GM13976 (cell line): ENCODE measurements around the gene HSPE1.

ENCODE experiments used
- DNase-seq: peaks from one replicate; pipeline ENCODE4 v3.0.0; 2012; ENCODE audit warnings: low spot score
- in situ Hi-C: fragments of 300-500 bp; cut with MboI; formaldehyde crosslinking; loops from one replicate; pipeline ENCODE4 v1.12.0; 2022; ENCODE audit warnings: low sequenced_read_pairs, mixed read lengths, inconsistent platforms; ENCODE audit not compliant: unreplicated experiment
- TF ChIP-seq, protein P1 (sequence below): IDR thresholded peaks from 2 replicates; pipeline ENCODE4 v1.5.1; 2012; ENCODE audit warnings: borderline replicate concordance, mild to moderate bottlenecking; ENCODE audit not compliant: insufficient read depth; ENCODE audit errors: extremely low read depth, missing control alignments, control extremely low read depth

Gene HSPE1

DNA sequence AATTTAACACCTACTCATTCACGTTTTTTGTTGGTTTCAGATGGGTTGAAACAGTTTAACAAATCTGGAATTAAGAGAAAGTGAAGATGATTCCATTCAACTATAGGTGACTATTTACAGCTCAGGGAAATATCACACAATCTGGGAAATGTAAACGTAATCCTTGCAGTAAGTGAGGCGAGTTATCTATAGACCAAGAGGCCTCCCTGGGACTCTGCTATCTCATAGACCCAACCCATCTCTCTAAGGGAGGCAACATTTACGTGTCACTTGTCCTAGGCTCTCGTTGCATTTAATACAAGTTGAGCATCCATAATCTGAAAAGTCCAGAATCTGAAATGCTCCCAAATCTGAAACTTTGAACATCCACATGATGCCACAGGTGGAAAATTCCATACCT, 13.7 kb downstream of the HSPE1 start:
- DNase-seq: no peak
- TF ChIP-seq, protein P1, sequence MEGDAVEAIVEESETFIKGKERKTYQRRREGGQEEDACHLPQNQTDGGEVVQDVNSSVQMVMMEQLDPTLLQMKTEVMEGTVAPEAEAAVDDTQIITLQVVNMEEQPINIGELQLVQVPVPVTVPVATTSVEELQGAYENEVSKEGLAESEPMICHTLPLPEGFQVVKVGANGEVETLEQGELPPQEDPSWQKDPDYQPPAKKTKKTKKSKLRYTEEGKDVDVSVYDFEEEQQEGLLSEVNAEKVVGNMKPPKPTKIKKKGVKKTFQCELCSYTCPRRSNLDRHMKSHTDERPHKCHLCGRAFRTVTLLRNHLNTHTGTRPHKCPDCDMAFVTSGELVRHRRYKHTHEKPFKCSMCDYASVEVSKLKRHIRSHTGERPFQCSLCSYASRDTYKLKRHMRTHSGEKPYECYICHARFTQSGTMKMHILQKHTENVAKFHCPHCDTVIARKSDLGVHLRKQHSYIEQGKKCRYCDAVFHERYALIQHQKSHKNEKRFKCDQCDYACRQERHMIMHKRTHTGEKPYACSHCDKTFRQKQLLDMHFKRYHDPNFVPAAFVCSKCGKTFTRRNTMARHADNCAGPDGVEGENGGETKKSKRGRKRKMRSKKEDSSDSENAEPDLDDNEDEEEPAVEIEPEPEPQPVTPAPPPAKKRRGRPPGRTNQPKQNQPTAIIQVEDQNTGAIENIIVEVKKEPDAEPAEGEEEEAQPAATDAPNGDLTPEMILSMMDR: no peak
- in situ Hi-C loops: no loop called here

DNA sequence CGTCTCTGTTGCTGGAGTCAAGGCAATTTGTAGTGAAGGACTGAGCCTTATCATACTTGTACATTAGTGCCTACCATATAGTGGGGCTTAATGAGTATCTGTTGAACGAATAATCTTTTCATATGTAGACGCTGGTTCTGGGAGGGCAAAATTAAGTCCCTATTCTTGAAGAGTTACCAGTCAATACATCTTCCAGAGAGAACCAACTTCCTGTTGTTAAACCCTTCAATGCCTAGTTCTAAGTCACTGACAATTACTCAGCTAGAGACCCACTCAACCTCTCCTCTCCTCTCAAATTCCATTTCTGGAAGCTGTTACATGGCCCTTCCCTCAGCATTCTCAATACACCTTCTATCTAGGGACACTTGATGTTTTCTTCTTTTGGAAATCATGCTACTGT, 14.6 kb downstream of the HSPE1 start:
- TF ChIP-seq, protein P1: no peak
- in situ Hi-C loops: no loop called here
- no peak for DNase-seq

DNA sequence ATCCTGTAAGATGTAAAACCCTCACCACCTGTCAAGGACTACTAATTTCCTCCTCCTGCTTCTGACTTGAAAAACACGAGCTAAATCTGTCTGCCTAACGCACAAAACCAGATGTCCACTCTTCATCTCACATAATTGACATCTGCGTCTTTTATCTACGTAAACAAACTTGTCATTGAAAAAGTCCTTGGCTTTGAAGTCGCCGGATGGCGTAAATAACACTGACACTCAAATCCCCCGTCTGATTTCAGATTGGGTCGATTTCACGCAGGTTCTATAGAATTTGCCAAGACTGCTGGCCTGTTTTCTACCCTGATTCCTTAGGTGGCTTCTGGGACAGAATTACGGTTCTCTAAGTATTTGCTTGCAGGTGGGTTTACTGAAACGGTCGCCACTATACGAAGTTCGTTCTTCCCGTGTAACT, 15.1 kb downstream of the HSPE1 start:
- in situ Hi-C loops: no loop called here
- DNase-seq: peak; percentile 37
- TF ChIP-seq, protein P1: no peak

DNA sequence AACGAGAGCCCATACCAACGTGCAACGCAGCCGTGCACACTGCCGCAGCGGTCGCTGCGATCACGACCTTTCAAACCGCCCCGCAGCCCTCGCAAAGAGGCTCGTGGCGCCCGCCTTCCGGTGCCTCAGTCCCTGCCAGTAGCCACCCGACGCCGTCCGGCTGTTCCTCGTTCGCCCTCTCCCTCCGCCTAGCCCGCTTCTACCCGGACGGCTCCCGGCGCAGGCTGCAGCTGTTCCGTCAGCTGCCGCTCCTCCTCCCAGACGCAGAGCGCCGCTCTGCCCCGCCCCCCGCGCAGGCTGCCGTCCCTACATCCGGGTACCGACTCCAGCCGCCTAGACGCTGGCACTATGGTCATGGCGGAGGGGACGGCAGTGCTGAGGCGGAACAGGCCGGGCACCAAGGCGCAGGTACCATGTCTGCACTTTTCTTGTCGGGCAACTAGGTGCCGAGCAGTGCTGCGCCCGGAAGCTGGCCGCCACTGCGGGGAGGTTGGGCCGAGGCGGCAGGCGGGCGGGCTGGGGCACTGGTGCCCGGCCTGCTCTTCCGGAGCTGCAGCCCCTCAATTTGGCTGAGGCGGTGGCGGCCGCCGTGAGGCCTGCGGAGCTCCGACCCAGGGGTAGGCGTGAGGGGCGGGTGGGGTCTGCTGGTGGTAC, 15.7 kb downstream of the HSPE1 start, which contains the start of gene MOB4:
MOB4 (plus strand) TSS at position 328 of the 654 bp plus-strand sequence; CDS start at position 349, 21 bp downstream.
- in situ Hi-C loops: no loop called here
- DNase-seq: peak; percentile 96
- TF ChIP-seq, protein P1: no peak

DNA sequence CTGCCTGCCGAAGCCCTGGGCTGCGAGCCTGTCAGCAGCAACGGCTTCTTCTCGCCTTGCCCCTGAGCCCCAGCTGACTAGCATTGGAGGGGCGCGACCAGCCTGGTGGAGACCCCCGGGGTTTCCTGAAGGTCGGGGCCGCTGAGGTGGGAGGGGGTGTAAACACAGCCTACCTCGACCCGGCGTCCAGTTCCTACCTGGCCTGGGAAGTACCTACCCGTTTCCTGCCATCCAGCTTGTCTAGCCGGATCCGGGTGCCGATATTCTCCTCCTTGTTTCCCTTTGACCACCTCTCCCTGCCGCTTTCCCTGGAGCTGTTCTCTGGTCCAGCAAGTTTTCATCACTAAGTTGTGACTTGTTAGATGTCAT, 16.2 kb downstream of the HSPE1 start:
- in situ Hi-C loops: no loop called here
- peak; percentile 40 for DNase-seq
- TF ChIP-seq, protein P1: no peak

DNA sequence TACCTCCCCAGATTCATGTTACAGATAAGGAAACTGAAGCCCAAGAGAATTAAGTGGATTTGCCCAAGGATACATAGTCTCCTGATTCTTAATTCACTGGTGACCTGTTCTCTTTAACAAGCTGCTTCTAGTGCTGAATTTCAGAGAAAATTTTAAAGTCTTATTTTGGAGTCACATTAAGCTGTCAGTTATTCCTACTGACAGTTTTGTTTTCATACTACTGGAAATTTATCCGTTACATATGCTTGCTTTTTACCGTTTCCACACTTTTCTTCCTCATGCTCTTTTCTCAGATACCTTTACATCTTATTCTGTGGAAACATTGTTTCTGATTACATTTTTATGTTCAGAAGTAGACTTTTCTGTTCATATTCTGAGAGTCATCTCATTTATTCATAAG, 17.0 kb downstream of the HSPE1 start:
- in situ Hi-C loops: no loop called here
- TF ChIP-seq, protein P1: no peak
- no peak for DNase-seq
